BLaER1 (cell line): Measurements from ENCODE around the gene TNS3.

Source experiments
- H3K27ac ChIP-seq: shearing (Covaris generic); formaldehyde crosslinking; 2 replicates; pipeline ENCODE4 v1.8.1; 2022
- H3K27me3 ChIP-seq: shearing (Covaris generic); formaldehyde crosslinking; 2 replicates; pipeline ENCODE4 v1.8.1; 2022
- H3K36me3 ChIP-seq: shearing (Covaris generic); formaldehyde crosslinking; 2 replicates; pipeline ENCODE4 v1.8.1; 2022
- H3K4me1 ChIP-seq: shearing (Covaris generic); formaldehyde crosslinking; 2 replicates; pipeline ENCODE4 v1.8.1; 2022
- H3K4me2 ChIP-seq: shearing (Covaris generic); formaldehyde crosslinking; 2 replicates; pipeline ENCODE4 v1.8.1; 2022
- H3K4me3 ChIP-seq: shearing (Covaris generic); formaldehyde crosslinking; 2 replicates; pipeline ENCODE4 v1.8.1; 2022
- H3K9ac ChIP-seq: shearing (Covaris generic); formaldehyde crosslinking; 2 replicates; pipeline ENCODE4 v1.8.1; 2022
- H3K9me3 ChIP-seq: shearing (Covaris generic); formaldehyde crosslinking; 2 replicates; pipeline ENCODE4 v1.8.1; 2022
- H4K20me1 ChIP-seq: shearing (Covaris generic); formaldehyde crosslinking; 2 replicates; pipeline ENCODE4 v1.8.1; 2022
- Cebpa-rat ChIP-seq: shearing (Covaris generic); IDR thresholded peaks from 2 replicates; pipeline ENCODE4 v1.8.1; 2022

The TNS3 gene

GRCh38 chr7:47314728-47315607 is 266.9 kb downstream of the TNS3 start:
- Histone ChIP-seq H3K4me1 (peaks cover 21% of the 10 kb centered on the region), H3K4me2 (no peak overlapping the region), H3K36me3 (peaks cover 16% of the 10 kb centered on the region)

GRCh38 chr7:47314248-47314647 is 267.7 kb downstream of the TNS3 start:
- Histone ChIP-seq H3K4me1 (peaks cover 21% of the 10 kb centered on the region), H3K9me3 (peaks cover 8% of the 10 kb centered on the region; the same call in 1 of the 2 replicates), H3K4me2 (no peak overlapping the region), H3K36me3 (peaks cover 18% of the 10 kb centered on the region), H3K27me3 (no peaks in the 10 kb centered on the region), H3K9ac (no peak overlapping the region), H4K20me1 (no peaks in the 10 kb centered on the region), H3K27ac (no peak overlapping the region), H3K4me3 (no peak overlapping the region)
- TF ChIP-seq Cebpa-rat = no peak

More at GRCh38 chr7:47314728-47315607, 266.9 kb downstream of the TNS3 start:
- Histone ChIP-seq H4K20me1 (no peaks in the 10 kb centered on the region), H3K4me3 (no peak overlapping the region), H3K9me3 (0 out of 2 replicates have a peak, but pooled peaks cover 3% of the 10 kb centered on the region), H3K27me3 (no peaks in the 10 kb centered on the region), H3K9ac (no peak overlapping the region), H3K27ac (no peak overlapping the region)
- no peak for TF ChIP-seq Cebpa-rat

- Histone ChIP-seq H3K4me1 (peaks cover 17% of the 10 kb centered on the region), H3K27me3 (no peaks in the 10 kb centered on the region), H3K27ac (no peak overlapping the region), H3K4me2 (no peak overlapping the region), H3K4me3 (no peak overlapping the region), H3K9me3 (peaks cover 13% of the 10 kb centered on the region), H4K20me1 (no peaks in the 10 kb centered on the region), H3K9ac (no peak overlapping the region), H3K36me3 (peaks cover 18% of the 10 kb centered on the region)
- TF ChIP-seq Cebpa-rat = no peak
These were observed 268.3 kb downstream of the TNS3 start for GRCh38 chr7:47313564-47313963.

- Histone ChIP-seq H3K4me3 (no peak overlapping the region), H3K9me3 (peaks cover 17% of the 10 kb centered on the region), H3K36me3 (peaks cover 16% of the 10 kb centered on the region), H3K27me3 (no peaks in the 10 kb centered on the region), H3K4me1 (peaks cover under 1% of the 10 kb centered on the region), H4K20me1 (no peaks in the 10 kb centered on the region), H3K4me2 (no peak overlapping the region), H3K27ac (no peak overlapping the region), H3K9ac (no peak overlapping the region)
- TF ChIP-seq Cebpa-rat = no peak
These were observed 270.0 kb downstream of the TNS3 start for GRCh38 chr7:47311891-47312290.

- Histone ChIP-seq H4K20me1 (no peaks in the 10 kb centered on the region), H3K4me2 (no peak overlapping the region)
- no peak for TF ChIP-seq Cebpa-rat
These were observed 271.9 kb downstream of the TNS3 start for GRCh38 chr7:47310020-47310419.

GRCh38 chr7:47308808-47309207 is 273.1 kb downstream of the TNS3 start:
- H3K9me3 ChIP-seq = peaks cover 17% of the 10 kb centered on the region

More at GRCh38 chr7:47310020-47310419, 271.9 kb downstream of the TNS3 start:
- Histone ChIP-seq H3K4me1 (peaks cover 6% of the 10 kb centered on the region), H3K9me3 (peaks cover 17% of the 10 kb centered on the region), H3K9ac (no peak overlapping the region), H3K27ac (no peak overlapping the region), H3K4me3 (no peak overlapping the region), H3K36me3 (peaks cover 16% of the 10 kb centered on the region), H3K27me3 (no peaks in the 10 kb centered on the region)

GRCh38 chr7:47307311-47307710 is 274.6 kb downstream of the TNS3 start:
- Histone ChIP-seq H3K4me1 (peaks cover 10% of the 10 kb centered on the region), H4K20me1 (no peaks in the 10 kb centered on the region), H3K4me2 (no peak overlapping the region), H3K36me3 (peaks cover 28% of the 10 kb centered on the region), H3K4me3 (no peak overlapping the region), H3K27ac (no peak overlapping the region), H3K9me3 (peaks cover 17% of the 10 kb centered on the region), H3K9ac (no peak overlapping the region), H3K27me3 (no peaks in the 10 kb centered on the region)
- no peak for TF ChIP-seq Cebpa-rat

More at GRCh38 chr7:47308808-47309207, 273.1 kb downstream of the TNS3 start:
- Histone ChIP-seq H3K4me1 (peaks cover 10% of the 10 kb centered on the region), H3K27ac (no peak overlapping the region), H4K20me1 (no peaks in the 10 kb centered on the region), H3K36me3 (peaks cover 17% of the 10 kb centered on the region), H3K9ac (no peak overlapping the region), H3K4me2 (no peak overlapping the region), H3K4me3 (no peak overlapping the region), H3K27me3 (no peaks in the 10 kb centered on the region)
- no peak for TF ChIP-seq Cebpa-rat

- Histone ChIP-seq H3K36me3 (peaks cover 47% of the 10 kb centered on the region), H3K9ac (no peak overlapping the region), H3K9me3 (peaks cover 14% of the 10 kb centered on the region), H3K4me1 (peaks cover 10% of the 10 kb centered on the region), H3K4me3 (no peak overlapping the region), H3K4me2 (peak overlapping the region; percentile 30; the same call in 1 of the 2 replicates), H3K27me3 (no peaks in the 10 kb centered on the region), H4K20me1 (no peaks in the 10 kb centered on the region), H3K27ac (no peak overlapping the region)
- TF ChIP-seq Cebpa-rat = no peak
These were observed 276.9 kb downstream of the TNS3 start for GRCh38 chr7:47304727-47305719.

- Histone ChIP-seq H3K4me1 (peaks cover 19% of the 10 kb centered on the region), H3K9me3 (peaks cover 7% of the 10 kb centered on the region), H4K20me1 (no peaks in the 10 kb centered on the region), H3K27ac (no peak overlapping the region), H3K27me3 (no peaks in the 10 kb centered on the region), H3K36me3 (peaks cover 46% of the 10 kb centered on the region), H3K4me3 (no peak overlapping the region), H3K9ac (no peak overlapping the region), H3K4me2 (no peak overlapping the region)
- no peak for TF ChIP-seq Cebpa-rat
These were observed 278.0 kb downstream of the TNS3 start for GRCh38 chr7:47303695-47304453.
